KBM-7 (cell line): Measurements from ENCODE around the gene TBC1D9.
"Not testable (repeated sequence)": the region's sequence is repeated elsewhere in the genome, so short reads cannot be mapped to it uniquely, and the experiment has no call there.

Experiments used
- DNase-seq: peaks from one replicate; pipeline ENCODE4 v3.0.0-alpha.2; 2015
- in situ Hi-C: fragments of 300-500 bp; cut with MboI; formaldehyde crosslinking; loops from 2 replicates; pipeline ENCODE4 v1.14.3; 2020; ENCODE audit warnings: low sequenced_read_pairs, low pct_unique_long_range_greater_than_20kb, mixed read lengths

The TBC1D9 gene

GRCh38 chr4:140755774-140756318, 339 bp downstream of the TBC1D9 start:
- in situ Hi-C loops, result no loop called here
- DNase-seq, result peak; percentile 70

- no peak for DNase-seq
- in situ Hi-C loops, result no loop called here
Measured at GRCh38 chr4:140754918-140755773, 1.0 kb downstream of the TBC1D9 start.

- in situ Hi-C loops, result no loop called here
Measured at GRCh38 chr4:140753329-140753728, 2.9 kb downstream of the TBC1D9 start.

GRCh38 chr4:140752291-140753068, 3.7 kb downstream of the TBC1D9 start:
- no peak for DNase-seq
- in situ Hi-C loops, result no loop called here

More at GRCh38 chr4:140753329-140753728, 2.9 kb downstream of the TBC1D9 start:
- peak; percentile 72 for DNase-seq

- in situ Hi-C loops, result no loop called here
- DNase-seq, result no peak
Measured at GRCh38 chr4:140750470-140750869, 5.7 kb downstream of the TBC1D9 start.

- DNase-seq, result no peak
- in situ Hi-C loops, result no loop called here
Measured at GRCh38 chr4:140748171-140748570, 8.0 kb downstream of the TBC1D9 start.

- in situ Hi-C loops, DNase-seq: not testable (repeated sequence)
Measured at GRCh38 chr4:140746546-140746945, 9.6 kb downstream of the TBC1D9 start.

- in situ Hi-C loops, result no loop called here
- no peak for DNase-seq
Measured at GRCh38 chr4:140744421-140744820, 11.8 kb downstream of the TBC1D9 start.

GRCh38 chr4:140743194-140743931, 12.8 kb downstream of the TBC1D9 start:
- in situ Hi-C loops, result no loop called here
- DNase-seq, result peak; percentile 40

GRCh38 chr4:140742838-140743193, 13.4 kb downstream of the TBC1D9 start:
- DNase-seq, result no peak
- in situ Hi-C loops, result no loop called here

- in situ Hi-C loops, result no loop called here
- DNase-seq, result no peak
Measured at GRCh38 chr4:140740906-140741670, 15.1 kb downstream of the TBC1D9 start.

GRCh38 chr4:140740422-140740821, 15.8 kb downstream of the TBC1D9 start:
- in situ Hi-C loops, result no loop called here
- no peak for DNase-seq

GRCh38 chr4:140739971-140740370, 16.2 kb downstream of the TBC1D9 start:
- in situ Hi-C loops, result no loop called here
- no peak for DNase-seq

GRCh38 chr4:140738139-140738538, 18.0 kb downstream of the TBC1D9 start:
- in situ Hi-C loops, result no loop called here
- DNase-seq, result no peak

- in situ Hi-C loops, result no loop called here
- DNase-seq, result no peak
Measured at GRCh38 chr4:140736669-140737343, 19.4 kb downstream of the TBC1D9 start.

GRCh38 chr4:140735779-140736391, 20.3 kb downstream of the TBC1D9 start:
- no peak for DNase-seq
- in situ Hi-C loops, result no loop called here

- in situ Hi-C loops, result no loop called here
Measured at GRCh38 chr4:140735317-140735716, 20.9 kb downstream of the TBC1D9 start.

GRCh38 chr4:140732780-140733179, 23.4 kb downstream of the TBC1D9 start:
- in situ Hi-C loops, result no loop called here
- no peak for DNase-seq

More at GRCh38 chr4:140735317-140735716, 20.9 kb downstream of the TBC1D9 start:
- DNase-seq, result no peak
